Tibial nerve (tissue), 4 donors: ENCODE results near the gene ZNF438. TPM values are rescaled to one million over a fixed set of nuclear protein-coding genes. Genes with fewer than 3 reads are reported as not detected.

Source experiments
- DNase-seq, 2 donors: peaks; one replicate each; pipeline ENCODE4 v3.0.0-alpha.2; 2019; ENCODE audit warnings: low spot score in 2 of 2
- H3K27ac ChIP-seq, 4 donors: fragments of 200-600 bp; sonication (generic) in 3 of 4; one replicate each; pipeline ENCODE4 v1.5.1; 2017 to 2019; ENCODE audit warnings: mild to moderate bottlenecking in 1 of 4
- H3K27me3 ChIP-seq, 2 donors: fragments of 200-600 bp; sonication (generic) in 1 of 2; one replicate each; pipeline versions ENCODE4 v1.5.1 to v1.6.0; 2017 to 2019
- H3K36me3 ChIP-seq, 3 donors: fragments of 200-600 bp; sonication (generic); one replicate each; pipeline ENCODE4 v1.5.1; 2018 to 2019
- H3K4me1 ChIP-seq, 4 donors: fragments of 200-600 bp; sonication (generic) in 3 of 4; one replicate each; pipeline ENCODE4 v1.5.1; 2017 to 2019
- H3K4me3 ChIP-seq, 4 donors: fragments of 200-600 bp; sonication (generic) in 3 of 4; one replicate each; pipeline ENCODE4 v1.5.1; 2017 to 2019; ENCODE audit warnings: mild to moderate bottlenecking in 1 of 4, moderate library complexity in 1 of 4
- H3K9me3 ChIP-seq, 4 donors: fragments of 200-600 bp; sonication (generic) in 3 of 4; one replicate each; pipeline ENCODE4 v1.5.1; 2017 to 2019
- CTCF ChIP-seq, 5 experiments: fragments of 200-600 bp in 3 of 5; fragments of 450-650 bp in 2 of 5; sonication (generic) in 3 of 5; IDR thresholded peaks; one replicate each; pipeline ENCODE4 v1.5.1; 2016 to 2019; ENCODE audit warnings: antibody characterized with exemption in 5 of 5, mild to moderate bottlenecking in 3 of 5, moderate library complexity in 2 of 5
- EP300 ChIP-seq, 2 donors: sonication (generic); formaldehyde crosslinking; IDR thresholded peaks; one replicate each; pipeline ENCODE4 v1.6.1; 2017; ENCODE audit warnings: antibody characterized with exemption in 2 of 2, mild to moderate bottlenecking in 1 of 2
- POLR2A ChIP-seq, 2 donors: fragments of 450-650 bp; IDR thresholded peaks; one replicate each; pipeline ENCODE4 v1.6.1; 2017; ENCODE audit warnings: antibody characterized with exemption in 2 of 2, mild to moderate bottlenecking in 2 of 2, moderate library complexity in 2 of 2
- WGBS, 2 donors: methylation state at CpG; one replicate each; pipeline ENCODE4 v1.1.5; 2018; 5-methylcytosine and 5-hydroxymethylcytosine counted together
- total RNA-seq, 4 donors: library from RNA; depleted of rRNA; stranded (reverse); fragments of >200 nt; gene quantifications; one replicate each; pipeline ENCODE4 v1.1.0, GENCODE V29; 2016

The ZNF438 gene
- total RNA-seq, 4 donors from 2014 or later, result 10.8 to 26.5 (median 19.7) TPM

- Histone ChIP-seq H3K27ac (peak overlapping the region in 2 of 4 donors; percentile 4 to 39), H3K27me3 (no peaks in the 10 kb centered on the region), H3K4me1 (peaks cover 0 to 46% (median 7%) of the 10 kb centered on the region in 4 donors), H3K9me3 (no peaks in the 10 kb centered on the region), H3K36me3 (no peaks in the 10 kb centered on the region), H3K4me3 (no peak overlapping the region)
- WGBS, 2 donors, result 93 to 95% methylated on average over 3 of the region's 3 CpGs
- TF ChIP-seq POLR2A (IDR thresholded peaks at IDR 0.05), result no peak
- DNase-seq, result no peak
Measured at GRCh38 chr10:30861976-30862375, 169.7 kb downstream of the ZNF438 start.

GRCh38 chr10:30861221-30861620 lies 170.4 kb downstream of the ZNF438 start:
- Histone ChIP-seq H3K4me3 (no peak overlapping the region), H3K27me3 (no peaks in the 10 kb centered on the region), H3K27ac (no peak overlapping the region), H3K36me3 (no peaks in the 10 kb centered on the region), H3K9me3 (no peaks in the 10 kb centered on the region), H3K4me1 (peaks cover 0 to 46% (median 7%) of the 10 kb centered on the region in 4 donors)
- DNase-seq, result no peak
- 68 to 69% methylated on average over 1 of the region's 1 CpG for WGBS, 2 donors
- TF ChIP-seq POLR2A (IDR thresholded peaks at IDR 0.05) (no peak), EP300 (IDR thresholded peaks at IDR 0.05) (no peak), CTCF (IDR thresholded peaks at IDR 0.05) (no peak)

GRCh38 chr10:30858499-30858898 lies 173.2 kb downstream of the ZNF438 start:
- Histone ChIP-seq H3K4me1 (peaks cover 0 to 49% (median 7%) of the 10 kb centered on the region in 4 donors), H3K27ac (peak overlapping the region in 2 of 4 donors; percentile 59 to 79), H3K4me3 (no peak overlapping the region), H3K36me3 (no peaks in the 10 kb centered on the region), H3K9me3 (no peaks in the 10 kb centered on the region), H3K27me3 (no peaks in the 10 kb centered on the region)
- 24 to 30% methylated on average over 2 of the region's 2 CpGs for WGBS, 2 donors
- DNase-seq, result no peak
- no peak for TF ChIP-seq POLR2A (IDR thresholded peaks at IDR 0.05)
- TF ChIP-seq CTCF (IDR thresholded peaks at IDR 0.05), result no peak
- TF ChIP-seq EP300 (IDR thresholded peaks at IDR 0.05), result no peak

- Histone ChIP-seq H3K36me3 (no peaks in the 10 kb centered on the region), H3K9me3 (no peaks in the 10 kb centered on the region), H3K4me1 (peaks cover 0 to 42% (median 7%) of the 10 kb centered on the region in 4 donors), H3K27me3 (no peaks in the 10 kb centered on the region), H3K4me3 (no peak overlapping the region), H3K27ac (peak overlapping the region in 3 of 4 donors; percentile 4 to 79 (median 59))
- TF ChIP-seq CTCF (IDR thresholded peaks at IDR 0.05) (no peak), EP300 (IDR thresholded peaks at IDR 0.05) (peak in 1 of 2 donors; percentile 92), POLR2A (IDR thresholded peaks at IDR 0.05) (no peak)
- peak; percentile 70 to 89 for DNase-seq
- WGBS, 2 donors, result 45 to 50% methylated on average over 3 of the region's 3 CpGs
Measured at GRCh38 chr10:30857803-30858202, 173.9 kb downstream of the ZNF438 start.

GRCh38 chr10:30855131-30855530 lies 176.5 kb downstream of the ZNF438 start:
- DNase-seq, result no peak
- Histone ChIP-seq H3K27ac (peak overlapping the region in 1 of 4 donors; percentile 39), H3K4me3 (no peak overlapping the region), H3K4me1 (peaks cover 0 to 35% (median 7%) of the 10 kb centered on the region in 4 donors), H3K27me3 (no peaks in the 10 kb centered on the region), H3K36me3 (peaks cover 0 to 7% (median 0%) of the 10 kb centered on the region in 3 donors), H3K9me3 (no peaks in the 10 kb centered on the region)
- 93 to 96% methylated on average over 5 of the region's 5 CpGs for WGBS, 2 donors
- TF ChIP-seq CTCF (IDR thresholded peaks at IDR 0.05), result no peak
- TF ChIP-seq POLR2A (IDR thresholded peaks at IDR 0.05), result no peak
- TF ChIP-seq EP300 (IDR thresholded peaks at IDR 0.05), result no peak
